ENCODE measurements around the gene PKNOX1. TPM values are rescaled to one million over a fixed set of nuclear protein-coding genes. Genes with fewer than 3 reads are reported as not detected.
"Not testable (repeated sequence)": the region's sequence is repeated elsewhere in the genome, so short reads cannot be mapped to it uniquely, and the experiment has no call there.

Gene PKNOX1
- total RNA-seq, 1 donor from 2014 or later = 6.0 TPM

- peak; percentile 20 for ATAC-seq
- DNase-seq (ENCODE audit: low spot score) = no peak
Measured at GRCh38 chr21:42981214-42981523, 6.8 kb downstream of the PKNOX1 start.

GRCh38 chr21:42981862-42982261 is 7.5 kb downstream of the PKNOX1 start:
- no peak for DNase-seq (ENCODE audit: low spot score)
- ATAC-seq = no peak

GRCh38 chr21:42983103-42983502 is 8.7 kb downstream of the PKNOX1 start:
- ATAC-seq = no peak
- DNase-seq (ENCODE audit: low spot score) = no peak

GRCh38 chr21:42983869-42984268 is 9.5 kb downstream of the PKNOX1 start:
- DNase-seq (ENCODE audit: low spot score) (no peak), ATAC-seq (no peak)

GRCh38 chr21:42986125-42986783 is 11.9 kb downstream of the PKNOX1 start:
- no peak for ATAC-seq

GRCh38 chr21:42988236-42988965 is 14.0 kb downstream of the PKNOX1 start:
- DNase-seq (ENCODE audit: low spot score) = no peak
- no peak for ATAC-seq

More at GRCh38 chr21:42986125-42986783, 11.9 kb downstream of the PKNOX1 start:
- no peak for DNase-seq (ENCODE audit: low spot score)

GRCh38 chr21:42989370-42989769 is 15.0 kb downstream of the PKNOX1 start:
- ATAC-seq = not testable (repeated sequence)

GRCh38 chr21:42989816-42990650 is 15.7 kb downstream of the PKNOX1 start:
- DNase-seq (ENCODE audit: low spot score) (no peak), ATAC-seq (no peak)

More at GRCh38 chr21:42989370-42989769, 15.0 kb downstream of the PKNOX1 start:
- not testable (repeated sequence) for DNase-seq (ENCODE audit: low spot score)

- ATAC-seq (peak; percentile 49), DNase-seq (ENCODE audit: low spot score) (no peak)
Measured at GRCh38 chr21:42991992-42992740, 17.8 kb downstream of the PKNOX1 start.

- DNase-seq (ENCODE audit: low spot score) (no peak), ATAC-seq (no peak)
Measured at GRCh38 chr21:42993051-42993712, 18.8 kb downstream of the PKNOX1 start.

- no peak for ATAC-seq
- no peak for DNase-seq (ENCODE audit: low spot score)
Measured at GRCh38 chr21:42997053-42997452, 22.7 kb downstream of the PKNOX1 start.

- DNase-seq (ENCODE audit: low spot score); ATAC-seq: not testable (repeated sequence)
Measured at GRCh38 chr21:42997983-42998382, 23.6 kb downstream of the PKNOX1 start.

- DNase-seq (ENCODE audit: low spot score); ATAC-seq: not testable (repeated sequence)
Measured at GRCh38 chr21:42999152-42999551, 24.8 kb downstream of the PKNOX1 start.

- ATAC-seq; DNase-seq (ENCODE audit: low spot score): not testable (repeated sequence)
Measured at GRCh38 chr21:43000041-43000440, 25.7 kb downstream of the PKNOX1 start.

GRCh38 chr21:43001316-43001715 is 27.0 kb downstream of the PKNOX1 start:
- ATAC-seq = no peak
- DNase-seq (ENCODE audit: low spot score) = no peak

- DNase-seq (ENCODE audit: low spot score) = peak; percentile 67
- ATAC-seq = peak; percentile 89
Measured at GRCh38 chr21:43004926-43005325, 30.6 kb downstream of the PKNOX1 start.

GRCh38 chr21:43005635-43006034 is 31.3 kb downstream of the PKNOX1 start:
- DNase-seq (ENCODE audit: low spot score) (no peak), ATAC-seq (peak; percentile 37)

GRCh38 chr21:43006051-43006873 is 31.9 kb downstream of the PKNOX1 start:
- ATAC-seq; DNase-seq (ENCODE audit: low spot score): not testable (repeated sequence)

- no peak for ATAC-seq
- DNase-seq (ENCODE audit: low spot score) = no peak
Measured at GRCh38 chr21:43006874-43007208, 32.5 kb downstream of the PKNOX1 start.

All from left lobe of liver (tissue), 2 donors.